Hepatocyte (in vitro differentiated cells): Measurements from ENCODE around the gene ALG12.

Experiments used
- EZH2phosphoT487 ChIP-seq: fragments of 200-600 bp; sonication (generic); IDR thresholded peaks from one replicate; pipeline ENCODE4 v1.6.1; 2018; ENCODE audit warnings: antibody characterized with exemption, mild to moderate bottlenecking, low read depth, moderate library complexity; ENCODE audit not compliant: unreplicated experiment, severe bottlenecking
- TF ChIP-seq, protein P1 (sequence below): fragments of 200-600 bp; sonication (generic); IDR thresholded peaks from 2 replicates; pipeline ENCODE4 v1.5.1; 2016; ENCODE audit warnings: antibody characterized with exemption, mild to moderate bottlenecking; ENCODE audit not compliant: poor library complexity

DNA sequence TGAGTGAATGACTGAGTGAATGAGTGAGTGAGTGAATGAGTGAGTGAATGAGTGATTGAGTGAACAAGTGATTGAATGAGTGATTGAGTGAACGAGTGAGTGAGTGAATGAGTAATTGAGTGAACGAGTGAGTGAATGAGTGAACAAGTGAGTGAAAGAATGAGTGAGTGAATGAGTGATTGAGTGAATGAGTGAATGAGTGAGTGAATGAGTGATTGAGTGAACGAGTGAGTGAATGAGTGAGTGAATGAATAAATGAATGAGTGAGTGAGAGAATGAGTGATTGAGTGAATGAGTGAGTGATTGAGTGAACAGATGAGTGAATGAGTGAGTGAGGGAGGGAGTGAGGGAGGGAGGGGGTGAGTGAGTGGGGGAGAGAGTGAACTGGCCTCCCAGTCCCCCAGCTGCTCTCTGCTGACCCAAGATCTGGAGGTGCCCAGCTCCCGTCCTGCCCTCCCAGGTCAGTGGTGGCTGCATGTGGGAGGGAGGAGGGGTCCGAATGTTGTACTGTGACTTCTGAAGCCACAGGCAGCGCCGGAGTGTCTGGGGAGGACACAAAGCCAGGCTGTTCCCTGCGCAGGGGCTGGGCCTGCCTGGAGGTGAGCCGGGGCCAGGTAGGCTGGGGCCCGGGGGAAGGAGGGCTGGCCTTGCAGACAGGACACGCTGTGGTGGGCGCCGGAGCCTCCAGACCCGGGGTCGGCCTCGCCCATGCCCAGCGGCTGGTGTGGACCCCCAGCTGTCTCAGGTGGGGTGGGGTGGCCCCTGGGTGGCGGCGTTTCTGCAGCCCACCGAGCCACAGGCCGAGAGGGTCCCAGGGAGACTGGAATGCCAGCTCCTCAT is 24.5 kb upstream of the ALG12 start:
- TF ChIP-seq, protein P1, sequence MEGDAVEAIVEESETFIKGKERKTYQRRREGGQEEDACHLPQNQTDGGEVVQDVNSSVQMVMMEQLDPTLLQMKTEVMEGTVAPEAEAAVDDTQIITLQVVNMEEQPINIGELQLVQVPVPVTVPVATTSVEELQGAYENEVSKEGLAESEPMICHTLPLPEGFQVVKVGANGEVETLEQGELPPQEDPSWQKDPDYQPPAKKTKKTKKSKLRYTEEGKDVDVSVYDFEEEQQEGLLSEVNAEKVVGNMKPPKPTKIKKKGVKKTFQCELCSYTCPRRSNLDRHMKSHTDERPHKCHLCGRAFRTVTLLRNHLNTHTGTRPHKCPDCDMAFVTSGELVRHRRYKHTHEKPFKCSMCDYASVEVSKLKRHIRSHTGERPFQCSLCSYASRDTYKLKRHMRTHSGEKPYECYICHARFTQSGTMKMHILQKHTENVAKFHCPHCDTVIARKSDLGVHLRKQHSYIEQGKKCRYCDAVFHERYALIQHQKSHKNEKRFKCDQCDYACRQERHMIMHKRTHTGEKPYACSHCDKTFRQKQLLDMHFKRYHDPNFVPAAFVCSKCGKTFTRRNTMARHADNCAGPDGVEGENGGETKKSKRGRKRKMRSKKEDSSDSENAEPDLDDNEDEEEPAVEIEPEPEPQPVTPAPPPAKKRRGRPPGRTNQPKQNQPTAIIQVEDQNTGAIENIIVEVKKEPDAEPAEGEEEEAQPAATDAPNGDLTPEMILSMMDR = no peak
- no peak for TF ChIP-seq EZH2phosphoT487
